ENCODE data around the gene IER5L. TPM values are rescaled to one million over a fixed set of nuclear protein-coding genes. Genes with fewer than 3 reads are reported as not detected.

Gene IER5L
- polyA plus RNA-seq, 1 of the 3 experiments (the other 2 are of a cell fraction), result 16.2 TPM

- peak overlapping the region; percentile 51; the same call in 1 of the 2 replicates for H3K4me2 ChIP-seq
- peak overlapping the region; percentile 14 to 84 for H3K27ac ChIP-seq (ENCODE audit: low read depth in 2 of 2, low read length in 1 of 2)
- no peaks in the 10 kb centered on the region for H3K9me2 ChIP-seq
- peak overlapping the region; percentile 58 for H3K9ac ChIP-seq
- H4K20me1 ChIP-seq (ENCODE audit: insufficient read depth), result no peaks in the 10 kb centered on the region
- DNase-seq, result no peak
- H3K27me3 ChIP-seq (ENCODE audit: insufficient read depth), result no peaks in the 10 kb centered on the region
- H3K4me3 ChIP-seq (ENCODE audit: low read depth in 2 of 2, low read length in 1 of 2), result no peak overlapping the region
- H3F3A ChIP-seq (replicated peaks; ENCODE audit: insufficient read depth), result peaks cover 16% of the 10 kb centered on the region
- H3K36me3 ChIP-seq (replicated peaks in 1 of 2; ENCODE audit: control insufficient read depth in 1 of 2, insufficient read depth in 2 of 2, low read length in 1 of 2), result peaks cover 32 to 38% of the 10 kb centered on the region in 2 experiments
- peaks cover 62% of the 10 kb centered on the region for H3K79me2 ChIP-seq (ENCODE audit: insufficient read depth)
- TF ChIP-seq CTCF (IDR thresholded peaks at IDR 0.05), result 0 out of 2 replicates have a peak, but pooled peaks have one; percentile 6
- TF ChIP-seq ELF1 (IDR thresholded peaks at IDR 0.05), result no peak
- TF ChIP-seq RCOR1 (IDR thresholded peaks at IDR 0.05; ENCODE audit: low read length), result no peak
- TF ChIP-seq MAX (IDR thresholded peaks at IDR 0.05; ENCODE audit: low read depth), result 0 out of 2 replicates have a peak, but pooled peaks have one; percentile 18
- no peak for TF ChIP-seq NRF1 (IDR thresholded peaks at IDR 0.05; ENCODE audit: low read depth, low read length)
- TF ChIP-seq EZH2phosphoT487 (IDR thresholded peaks at IDR 0.05; ENCODE audit: borderline replicate concordance, low read depth), result no peak
- no peak for TF ChIP-seq GATA2 (CRISPR knock-in tag; IDR thresholded peaks at IDR 0.05)
- peak; percentile 90 for TF ChIP-seq TEAD4 (IDR thresholded peaks at IDR 0.05; ENCODE audit: borderline replicate concordance, insufficient read depth)
- peak; percentile 59 for TF ChIP-seq TCF12 (IDR thresholded peaks at IDR 0.05)
- TF ChIP-seq FOSL2 (IDR thresholded peaks at IDR 0.05; ENCODE audit: borderline replicate concordance, low read depth), result peak; percentile 44; the same call in 1 of the 2 replicates
- TF ChIP-seq USF2 (IDR thresholded peaks at IDR 0.05; ENCODE audit: borderline replicate concordance, low read depth, low read length), result no peak
- no peak for TF ChIP-seq FOXM1 (IDR thresholded peaks at IDR 0.05; ENCODE audit: low read depth)
- no peak for TF ChIP-seq IRF3 (IDR thresholded peaks at IDR 0.05; ENCODE audit: low read depth, low read length)
- TF ChIP-seq RFX5 (IDR thresholded peaks at IDR 0.05; ENCODE audit: low read length), result no peak
- no peak for TF ChIP-seq TAF1 (IDR thresholded peaks at IDR 0.05; ENCODE audit: borderline replicate concordance, low read depth, low read length)
- no peak for TF ChIP-seq PBX3 (IDR thresholded peaks at IDR 0.05)
- TF ChIP-seq YY1 (IDR thresholded peaks at IDR 0.05; ENCODE audit: low read depth), result no peak
- peak; percentile 96 for TF ChIP-seq RXRA (IDR thresholded peaks at IDR 0.05; ENCODE audit: borderline replicate concordance, low read depth)
- peak; percentile 78 for TF ChIP-seq NFIC (IDR thresholded peaks at IDR 0.05; ENCODE audit: borderline replicate concordance)
- TF ChIP-seq EP300 (IDR thresholded peaks at IDR 0.05; ENCODE audit: borderline replicate concordance in 1 of 2, low read depth in 1 of 2, low read length in 1 of 2), result peak in 1 of 2 experiments; percentile 75; a peak in 1 of 4 replicates
- TF ChIP-seq SMC3 (IDR thresholded peaks at IDR 0.05; ENCODE audit: low read depth, low read length), result no peak
- no peak for TF ChIP-seq GABPA (IDR thresholded peaks at IDR 0.05; ENCODE audit: low read depth)
- TF ChIP-seq POLR2AphosphoS5 (IDR thresholded peaks at IDR 0.05; ENCODE audit: low read depth, low read length), result no peak; the same call in none of the 2 replicates
- peak; percentile 72 for TF ChIP-seq JUND (IDR thresholded peaks at IDR 0.05)
- no peak; the same call in 1 of the 2 replicates for TF ChIP-seq SIN3A (IDR thresholded peaks at IDR 0.05; ENCODE audit: borderline replicate concordance, low read depth, low read length)
- TF ChIP-seq RAD21 (IDR thresholded peaks at IDR 0.05; ENCODE audit: low read length), result no peak
- H3K9me3 ChIP-seq, result no peaks in the 10 kb centered on the region
- H3K4me1 ChIP-seq (ENCODE audit: control insufficient read depth in 1 of 2, insufficient read depth in 2 of 2, low read depth in 1 of 2, low read length in 1 of 2), result peaks cover 39 to 50% of the 10 kb centered on the region in 2 experiments; a peak in 3 of 4 replicates
- CTCF ChIA-PET, result interaction anchor here (0.6 to 10.9 kb wide), 4 partner anchors 27 to 479 kb away, joined by 3 to 235 read pairs (median 98); no protein-coding TSS in a partner anchor
- WGBS (ENCODE audit: low lambda C conversion rate), result 62% methylated on average over 3 of the region's 7 CpGs
- POLR2A ChIA-PET, result no interaction called here
- no peak overlapping the region for H2AFZ ChIP-seq (ENCODE audit: low read depth)
Observed at GRCh38 chr9:129145841-129146292, 32.2 kb downstream of the IER5L start.

Data from SK-N-SH (cell line).